ENCODE results near the gene IFNA13.

The IFNA13 gene

GRCh38 chr9:21367957-21368356 lies at the start of gene IFNA13:
TSS of gene IFNA13 (minus strand) at chr9:21368057. CDS start at chr9:21368010, 47 bp downstream.
- H3K4me1 Mint-ChIP-seq: no peaks in the 10 kb centered on the region
- DNase-seq (no peak), ATAC-seq (no peak)
- no peak within 1 kb of the TSS for H3K4me3 Mint-ChIP-seq
- no peaks in the 10 kb centered on the region for H3K9me3 Mint-ChIP-seq
- H3K27ac Mint-ChIP-seq: no peak within 1 kb of the TSS
- H3K36me3 Mint-ChIP-seq (ENCODE audit: low read depth): no peaks in the 10 kb centered on the region
- H3K27me3 Mint-ChIP-seq: peaks cover 15% of the 10 kb centered on the region

GRCh38 chr9:21415493-21416267 lies 47.8 kb upstream of the IFNA13 start:
- Mint-ChIP-seq H3K36me3 (ENCODE audit: low read depth) (no peaks in the 10 kb centered on the region), H3K4me1 (peaks cover 7% of the 10 kb centered on the region), H3K4me3 (no peak overlapping the region), H3K27me3 (peaks cover 5% of the 10 kb centered on the region), H3K9me3 (no peaks in the 10 kb centered on the region), H3K27ac (no peak overlapping the region)
- no peak for DNase-seq
- ATAC-seq: no peak

GRCh38 chr9:21414220-21414940 lies 46.5 kb upstream of the IFNA13 start:
- ATAC-seq (no peak), DNase-seq (no peak)
- Mint-ChIP-seq H3K27me3 (peaks cover 9% of the 10 kb centered on the region), H3K4me1 (peaks cover 7% of the 10 kb centered on the region), H3K27ac (no peak overlapping the region), H3K9me3 (no peaks in the 10 kb centered on the region), H3K4me3 (no peak overlapping the region), H3K36me3 (ENCODE audit: low read depth) (no peaks in the 10 kb centered on the region)

GRCh38 chr9:21413624-21414023 lies 45.8 kb upstream of the IFNA13 start:
- no peaks in the 10 kb centered on the region for H3K9me3 Mint-ChIP-seq
- ATAC-seq (peak; percentile 54), DNase-seq (peak; percentile 7)
- H3K4me1 Mint-ChIP-seq: peaks cover 7% of the 10 kb centered on the region
- no peak overlapping the region for H3K4me3 Mint-ChIP-seq
- H3K27ac Mint-ChIP-seq: no peak overlapping the region
- H3K36me3 Mint-ChIP-seq (ENCODE audit: low read depth): no peaks in the 10 kb centered on the region
- peaks cover 9% of the 10 kb centered on the region for H3K27me3 Mint-ChIP-seq

- no peak for ATAC-seq
- H3K36me3 Mint-ChIP-seq (ENCODE audit: low read depth): no peaks in the 10 kb centered on the region
- no peaks in the 10 kb centered on the region for H3K9me3 Mint-ChIP-seq
- no peak overlapping the region for H3K4me3 Mint-ChIP-seq
- H3K4me1 Mint-ChIP-seq: peaks cover 7% of the 10 kb centered on the region
- peaks cover 9% of the 10 kb centered on the region for H3K27me3 Mint-ChIP-seq
- DNase-seq: no peak
- H3K27ac Mint-ChIP-seq: no peak overlapping the region
Measured at GRCh38 chr9:21413151-21413550, 45.3 kb upstream of the IFNA13 start.

- no peak overlapping the region for H3K4me3 Mint-ChIP-seq
- peaks cover 12% of the 10 kb centered on the region for H3K27me3 Mint-ChIP-seq
- no peak for DNase-seq
- no peaks in the 10 kb centered on the region for H3K36me3 Mint-ChIP-seq (ENCODE audit: low read depth)
- no peak overlapping the region for H3K27ac Mint-ChIP-seq
- H3K4me1 Mint-ChIP-seq: peaks cover 7% of the 10 kb centered on the region
- no peaks in the 10 kb centered on the region for H3K9me3 Mint-ChIP-seq
- ATAC-seq: no peak
Measured at GRCh38 chr9:21412107-21412506, 44.2 kb upstream of the IFNA13 start.

GRCh38 chr9:21408817-21409216 lies 41.0 kb upstream of the IFNA13 start, which contains the start of gene IFNA8:
TSS of gene IFNA8 (plus strand) at chr9:21409117. CDS start at chr9:21409177, 60 bp downstream.
- Mint-ChIP-seq H3K4me1 (peaks cover 6% of the 10 kb centered on the region), H3K27me3 (peaks cover 19% of the 10 kb centered on the region)

GRCh38 chr9:21404146-21404545 lies 36.3 kb upstream of the IFNA13 start:
- ATAC-seq (no peak), DNase-seq (no peak)
- Mint-ChIP-seq H3K27ac (no peak overlapping the region), H3K4me1 (peaks cover 4% of the 10 kb centered on the region), H3K27me3 (peaks cover 43% of the 10 kb centered on the region), H3K36me3 (ENCODE audit: low read depth) (no peaks in the 10 kb centered on the region), H3K4me3 (no peak overlapping the region), H3K9me3 (no peaks in the 10 kb centered on the region)

More at GRCh38 chr9:21408817-21409216, 41.0 kb upstream of the IFNA13 start, which contains the start of gene IFNA8:
- H3K9me3 Mint-ChIP-seq: no peaks in the 10 kb centered on the region
- no peak within 1 kb of the TSS for H3K27ac Mint-ChIP-seq
- ATAC-seq: no peak
- H3K36me3 Mint-ChIP-seq (ENCODE audit: low read depth): no peaks in the 10 kb centered on the region
- no peak within 1 kb of the TSS for H3K4me3 Mint-ChIP-seq
- DNase-seq: no peak

GRCh38 chr9:21402386-21403251 lies 34.8 kb upstream of the IFNA13 start:
- no peaks in the 10 kb centered on the region for H3K9me3 Mint-ChIP-seq
- no peak overlapping the region for H3K27ac Mint-ChIP-seq
- peak; percentile 19 for DNase-seq
- peak; percentile 33 for ATAC-seq
- peaks cover 4% of the 10 kb centered on the region for H3K4me1 Mint-ChIP-seq
- peaks cover 53% of the 10 kb centered on the region for H3K27me3 Mint-ChIP-seq
- H3K36me3 Mint-ChIP-seq (ENCODE audit: low read depth): no peaks in the 10 kb centered on the region
- peak overlapping the region; percentile 50 for H3K4me3 Mint-ChIP-seq

GRCh38 chr9:21399956-21400355 lies 32.1 kb upstream of the IFNA13 start:
- no peak overlapping the region for H3K4me3 Mint-ChIP-seq
- DNase-seq (no peak), ATAC-seq (no peak)
- peaks cover 17% of the 10 kb centered on the region for H3K4me1 Mint-ChIP-seq
- no peaks in the 10 kb centered on the region for H3K9me3 Mint-ChIP-seq
- H3K36me3 Mint-ChIP-seq (ENCODE audit: low read depth): no peaks in the 10 kb centered on the region
- no peak overlapping the region for H3K27ac Mint-ChIP-seq
- peaks cover 66% of the 10 kb centered on the region for H3K27me3 Mint-ChIP-seq

GRCh38 chr9:21398955-21399489 lies 31.2 kb upstream of the IFNA13 start:
- Mint-ChIP-seq H3K36me3 (ENCODE audit: low read depth) (no peaks in the 10 kb centered on the region), H3K27me3 (peaks cover 61% of the 10 kb centered on the region), H3K9me3 (no peaks in the 10 kb centered on the region), H3K4me1 (peaks cover 17% of the 10 kb centered on the region), H3K4me3 (no peak overlapping the region), H3K27ac (no peak overlapping the region)
- no peak for ATAC-seq
- DNase-seq: no peak

GRCh38 chr9:21395778-21396717 lies 28.2 kb upstream of the IFNA13 start:
- DNase-seq (peak; percentile 69), ATAC-seq (peak; percentile 83)
- Mint-ChIP-seq H3K27me3 (peaks cover 58% of the 10 kb centered on the region), H3K4me1 (peaks cover 13% of the 10 kb centered on the region), H3K36me3 (ENCODE audit: low read depth) (no peaks in the 10 kb centered on the region), H3K9me3 (no peaks in the 10 kb centered on the region), H3K4me3 (peak overlapping the region; percentile 57), H3K27ac (peak overlapping the region; percentile 63)

GRCh38 chr9:21392270-21392669 lies 24.4 kb upstream of the IFNA13 start:
- peaks cover 13% of the 10 kb centered on the region for H3K4me1 Mint-ChIP-seq
- no peak overlapping the region for H3K4me3 Mint-ChIP-seq
- H3K27me3 Mint-ChIP-seq: peaks cover 57% of the 10 kb centered on the region
- H3K27ac Mint-ChIP-seq: no peak overlapping the region
- no peaks in the 10 kb centered on the region for H3K9me3 Mint-ChIP-seq
- ATAC-seq (no peak), DNase-seq (no peak)
- H3K36me3 Mint-ChIP-seq (ENCODE audit: low read depth): no peaks in the 10 kb centered on the region

Measured in activated naive CD8-positive, alpha-beta T cell treated with anti-CD3 and anti-CD28 coated beads, Interleukin-2, amount 50 U/mL, for 24 hours (primary cell).